ENCODE data around the gene LHCGR.

The LHCGR gene

GRCh38 chr2:48714245-48714644 is 41.3 kb downstream of the LHCGR start:
- TF ChIP-seq SIN3A (IDR thresholded peaks at IDR 0.05; ENCODE audit: borderline replicate concordance, insufficient read depth, low read length) (no peak), FOXP2 (optimal IDR thresholded peaks at IDR 0.05; ENCODE audit: borderline replicate concordance, extremely low read depth, extremely low read length, insufficient read depth) (no peak), POLR2AphosphoS5 (IDR thresholded peaks at IDR 0.05; ENCODE audit: low read depth, low read length) (no peak), REST (IDR thresholded peaks at IDR 0.05; ENCODE audit: insufficient read depth in 1 of 2, low read depth in 2 of 2, low read length in 2 of 2) (no peak), TAF1 (IDR thresholded peaks at IDR 0.05; ENCODE audit: borderline replicate concordance, insufficient read depth, low read length) (no peak)

- no peak for TF ChIP-seq FOXP2 (optimal IDR thresholded peaks at IDR 0.05; ENCODE audit: borderline replicate concordance, extremely low read depth, extremely low read length, insufficient read depth)
- no peak for TF ChIP-seq TAF1 (IDR thresholded peaks at IDR 0.05; ENCODE audit: borderline replicate concordance, insufficient read depth, low read length)
- no peak for TF ChIP-seq POLR2AphosphoS5 (IDR thresholded peaks at IDR 0.05; ENCODE audit: low read depth, low read length)
- no peak for TF ChIP-seq REST (IDR thresholded peaks at IDR 0.05; ENCODE audit: insufficient read depth in 1 of 2, low read depth in 2 of 2, low read length in 2 of 2)
- no peak for TF ChIP-seq SIN3A (IDR thresholded peaks at IDR 0.05; ENCODE audit: borderline replicate concordance, insufficient read depth, low read length)
Measured at GRCh38 chr2:48713647-48714046, 41.9 kb downstream of the LHCGR start.

GRCh38 chr2:48712151-48712550 is 43.4 kb downstream of the LHCGR start:
- TF ChIP-seq SIN3A (IDR thresholded peaks at IDR 0.05; ENCODE audit: borderline replicate concordance, insufficient read depth, low read length) (no peak), REST (IDR thresholded peaks at IDR 0.05; ENCODE audit: insufficient read depth in 1 of 2, low read depth in 2 of 2, low read length in 2 of 2) (no peak), FOXP2 (optimal IDR thresholded peaks at IDR 0.05; ENCODE audit: borderline replicate concordance, extremely low read depth, extremely low read length, insufficient read depth) (no peak), POLR2AphosphoS5 (IDR thresholded peaks at IDR 0.05; ENCODE audit: low read depth, low read length) (no peak), TAF1 (IDR thresholded peaks at IDR 0.05; ENCODE audit: borderline replicate concordance, insufficient read depth, low read length) (no peak)

DNA sequence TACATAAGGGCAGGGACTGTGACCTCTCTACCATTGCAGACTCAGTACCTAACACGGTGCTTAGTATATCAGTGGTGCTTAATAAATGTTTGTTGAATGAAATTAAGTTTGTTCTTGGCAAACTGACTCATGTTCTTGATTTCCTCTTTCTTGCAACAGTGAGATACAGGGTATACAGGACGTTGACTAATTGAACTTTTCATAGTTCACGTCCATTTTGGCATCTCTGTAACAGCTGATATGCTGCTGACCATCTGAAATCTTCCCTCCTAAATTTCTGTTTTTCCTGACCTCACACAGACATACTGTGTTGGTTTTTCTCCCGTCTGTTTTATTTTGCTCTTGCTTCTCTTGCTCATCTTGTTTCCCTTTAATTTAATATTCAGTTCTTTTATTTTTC is 44.2 kb downstream of the LHCGR start:
- TF ChIP-seq TAF1 (IDR thresholded peaks at IDR 0.05; ENCODE audit: borderline replicate concordance, insufficient read depth, low read length), result no peak
- TF ChIP-seq REST (IDR thresholded peaks at IDR 0.05; ENCODE audit: insufficient read depth in 1 of 2, low read depth in 2 of 2, low read length in 2 of 2), result no peak
- no peak for TF ChIP-seq POLR2AphosphoS5 (IDR thresholded peaks at IDR 0.05; ENCODE audit: low read depth, low read length)
- no peak for TF ChIP-seq FOXP2 (optimal IDR thresholded peaks at IDR 0.05; ENCODE audit: borderline replicate concordance, extremely low read depth, extremely low read length, insufficient read depth)
- no peak for TF ChIP-seq SIN3A (IDR thresholded peaks at IDR 0.05; ENCODE audit: borderline replicate concordance, insufficient read depth, low read length)

All from PFSK-1 (cell line).